WTC11 (cell line): Measurements from ENCODE around the gene LTB. TPM values are rescaled to one million over a fixed set of nuclear protein-coding genes. Genes with fewer than 3 reads are reported as not detected.

ENCODE experiments used
- ATAC-seq: fragments of 200-7000 bp; cut with Tn5 transposase; 2 replicates; pipeline ENCODE4 v1.10.0; 2021; ENCODE audit warnings: mild to moderate bottlenecking, moderate library complexity
- CTCF ChIA-PET: fragments of 300-600 bp; sonication (Branson Sonifier 250); formaldehyde crosslinking; loops from one replicate; lab custom pipeline; 2021; ENCODE audit warnings: antibody characterized with exemption; lab: Charles Lee
- POLR2A ChIA-PET: fragments of 350-600 bp; sonication (Branson Sonifier 250); formaldehyde crosslinking; loops from one replicate; lab custom pipeline; 2021; ENCODE audit warnings: antibody characterized with exemption; lab: Charles Lee
- DNase-seq: peaks from one replicate; pipeline ENCODE4 v3.0.0; 2021; ENCODE audit warnings: low spot score
- H3K27ac Mint-ChIP-seq: 2 replicates; pipeline ENCODE4 v1.8.0; 2021; ENCODE audit warnings: mixed read lengths
- H3K27me3 Mint-ChIP-seq: 2 replicates; pipeline ENCODE4 v1.8.0; 2021; ENCODE audit warnings: low read depth, mild to moderate bottlenecking, moderate library complexity, mixed read lengths
- H3K36me3 Mint-ChIP-seq: 2 replicates; pipeline ENCODE4 v1.8.0; 2021; ENCODE audit warnings: mixed read lengths
- H3K4me1 Mint-ChIP-seq: 2 replicates; pipeline ENCODE4 v1.8.0; 2022; ENCODE audit warnings: mixed read lengths
- H3K4me3 Mint-ChIP-seq: 2 replicates; pipeline ENCODE4 v1.8.0; 2021; ENCODE audit warnings: mild to moderate bottlenecking, moderate library complexity, mixed read lengths
- H3K9me3 Mint-ChIP-seq: 2 replicates; pipeline ENCODE4 v1.8.0; 2021; ENCODE audit warnings: mixed read lengths
- CREM ChIP-seq: sonication (generic); formaldehyde crosslinking; IDR thresholded peaks from 2 replicates; pipeline ENCODE4 v1.8.1; 2022; ENCODE audit warnings: mild to moderate bottlenecking, missing genetic modification reagents, moderate library complexity
- GABPB1 ChIP-seq: sonication (generic); formaldehyde crosslinking; IDR thresholded peaks from 2 replicates; pipeline ENCODE4 v1.8.1; 2023; ENCODE audit warnings: mild to moderate bottlenecking, missing genetic modification reagents
- MXD4 ChIP-seq: fragments of 250-450 bp; sonication (Bioruptor Pico); IDR thresholded peaks from 2 replicates; pipeline ENCODE4 v1.8.0; 2021; ENCODE audit warnings: mild to moderate bottlenecking, moderate library complexity, borderline replicate concordance
- MYBL2 ChIP-seq: sonication (generic); formaldehyde crosslinking; IDR thresholded peaks from 2 replicates; pipeline ENCODE4 v1.8.1; 2023; ENCODE audit warnings: mild to moderate bottlenecking, moderate library complexity, missing genetic modification reagents
- TEAD4 ChIP-seq: sonication (generic); formaldehyde crosslinking; IDR thresholded peaks from 2 replicates; pipeline ENCODE4 v1.8.0; 2022; ENCODE audit warnings: mild to moderate bottlenecking, missing genetic modification reagents
- ZNF121 ChIP-seq: sonication (generic); formaldehyde crosslinking; IDR thresholded peaks from 2 replicates; pipeline ENCODE4 v1.8.0; 2023; ENCODE audit warnings: missing genetic modification reagents
- ZNF138 ChIP-seq: sonication (generic); formaldehyde crosslinking; conservative IDR thresholded peaks from 2 replicates; pipeline ENCODE4 v1.8.1; 2022; ENCODE audit warnings: mild to moderate bottlenecking, moderate library complexity, missing genetic modification reagents
- ZNF232 ChIP-seq: sonication (generic); formaldehyde crosslinking; IDR thresholded peaks from 2 replicates; pipeline ENCODE4 v1.8.0; 2022; ENCODE audit warnings: mild to moderate bottlenecking, missing genetic modification reagents
- total RNA-seq: library from RNA; stranded (reverse); gene quantifications from 3 replicates; pipeline ENCODE4 v1.2.3, GENCODE V29; 2021
- TF ChIP-seq, protein P1 (sequence below): sonication (generic); formaldehyde crosslinking; IDR thresholded peaks from 2 replicates; pipeline ENCODE4 v1.8.0; 2022; ENCODE audit warnings: missing genetic modification reagents
- TF ChIP-seq, protein P2 (sequence below): sonication (generic); formaldehyde crosslinking; IDR thresholded peaks from 2 replicates; pipeline ENCODE4 v1.8.0; 2023; ENCODE audit warnings: missing genetic modification reagents
- TF ChIP-seq, protein P3 (sequence below): sonication (generic); formaldehyde crosslinking; IDR thresholded peaks from 2 replicates; pipeline ENCODE4 v1.8.0; 2023; ENCODE audit warnings: missing genetic modification reagents, mild to moderate bottlenecking, borderline replicate concordance
- TF ChIP-seq, protein P4 (sequence below): sonication (generic); formaldehyde crosslinking; IDR thresholded peaks from 2 replicates; pipeline ENCODE4 v1.8.1; 2023; ENCODE audit warnings: mild to moderate bottlenecking, missing genetic modification reagents, borderline replicate concordance
- TF ChIP-seq, protein P5 (sequence below): sonication (generic); formaldehyde crosslinking; IDR thresholded peaks from 2 replicates; pipeline ENCODE4 v1.8.1; 2023; ENCODE audit warnings: mild to moderate bottlenecking, moderate library complexity, missing genetic modification reagents
- TF ChIP-seq, protein P6 (sequence below): sonication (generic); formaldehyde crosslinking; IDR thresholded peaks from 2 replicates; pipeline ENCODE4 v1.8.1; 2023; ENCODE audit warnings: mild to moderate bottlenecking, missing genetic modification reagents
- TF ChIP-seq, protein P7 (sequence below): sonication (generic); formaldehyde crosslinking; IDR thresholded peaks from 2 replicates; pipeline ENCODE4 v1.8.1; 2023; ENCODE audit warnings: mild to moderate bottlenecking, missing genetic modification reagents
- TF ChIP-seq, protein P8 (sequence below): sonication (generic); formaldehyde crosslinking; IDR thresholded peaks from 2 replicates; pipeline ENCODE4 v1.8.0; 2022; ENCODE audit warnings: mild to moderate bottlenecking, missing genetic modification reagents

The LTB gene
- total RNA-seq, 1 experiment from 2014 or later: 1.3 TPM

DNA sequence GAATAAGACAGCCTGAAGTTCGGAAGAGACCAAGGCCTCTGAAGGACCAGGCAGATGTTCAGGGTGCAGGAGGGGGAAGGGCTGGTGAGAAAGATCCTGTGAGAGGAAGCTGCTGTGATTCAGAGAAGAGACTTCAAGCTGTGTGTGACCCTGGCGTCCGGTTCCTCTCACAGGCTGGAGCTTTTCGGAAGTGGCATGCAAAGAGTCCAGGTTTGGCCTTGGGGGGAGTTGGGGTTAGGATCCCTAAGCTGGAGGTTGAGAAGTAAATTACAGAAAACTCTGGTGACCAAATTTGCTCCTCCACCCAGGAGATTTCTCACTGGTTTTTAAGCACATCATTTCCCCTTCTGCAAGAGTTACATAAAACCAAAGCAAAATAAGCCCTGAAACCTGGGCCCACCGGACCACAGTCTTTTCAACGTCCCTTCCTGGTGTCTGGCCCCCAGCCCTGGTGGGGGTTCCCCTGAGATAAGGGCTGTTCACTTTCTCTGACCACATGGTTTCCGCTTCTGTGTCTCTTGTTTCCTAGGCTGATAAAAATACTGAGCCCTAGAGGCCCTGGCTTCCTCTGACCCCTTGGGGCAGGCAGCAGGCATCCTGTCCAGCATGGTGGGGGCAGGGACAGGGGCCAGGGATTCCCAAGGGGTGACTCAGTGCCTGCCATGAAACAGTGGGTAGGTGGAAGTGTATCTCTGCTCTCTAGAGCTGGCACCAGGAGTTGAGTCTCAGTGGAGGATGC, 22.1 kb downstream of the LTB start (continued):
- TF ChIP-seq, protein P1, sequence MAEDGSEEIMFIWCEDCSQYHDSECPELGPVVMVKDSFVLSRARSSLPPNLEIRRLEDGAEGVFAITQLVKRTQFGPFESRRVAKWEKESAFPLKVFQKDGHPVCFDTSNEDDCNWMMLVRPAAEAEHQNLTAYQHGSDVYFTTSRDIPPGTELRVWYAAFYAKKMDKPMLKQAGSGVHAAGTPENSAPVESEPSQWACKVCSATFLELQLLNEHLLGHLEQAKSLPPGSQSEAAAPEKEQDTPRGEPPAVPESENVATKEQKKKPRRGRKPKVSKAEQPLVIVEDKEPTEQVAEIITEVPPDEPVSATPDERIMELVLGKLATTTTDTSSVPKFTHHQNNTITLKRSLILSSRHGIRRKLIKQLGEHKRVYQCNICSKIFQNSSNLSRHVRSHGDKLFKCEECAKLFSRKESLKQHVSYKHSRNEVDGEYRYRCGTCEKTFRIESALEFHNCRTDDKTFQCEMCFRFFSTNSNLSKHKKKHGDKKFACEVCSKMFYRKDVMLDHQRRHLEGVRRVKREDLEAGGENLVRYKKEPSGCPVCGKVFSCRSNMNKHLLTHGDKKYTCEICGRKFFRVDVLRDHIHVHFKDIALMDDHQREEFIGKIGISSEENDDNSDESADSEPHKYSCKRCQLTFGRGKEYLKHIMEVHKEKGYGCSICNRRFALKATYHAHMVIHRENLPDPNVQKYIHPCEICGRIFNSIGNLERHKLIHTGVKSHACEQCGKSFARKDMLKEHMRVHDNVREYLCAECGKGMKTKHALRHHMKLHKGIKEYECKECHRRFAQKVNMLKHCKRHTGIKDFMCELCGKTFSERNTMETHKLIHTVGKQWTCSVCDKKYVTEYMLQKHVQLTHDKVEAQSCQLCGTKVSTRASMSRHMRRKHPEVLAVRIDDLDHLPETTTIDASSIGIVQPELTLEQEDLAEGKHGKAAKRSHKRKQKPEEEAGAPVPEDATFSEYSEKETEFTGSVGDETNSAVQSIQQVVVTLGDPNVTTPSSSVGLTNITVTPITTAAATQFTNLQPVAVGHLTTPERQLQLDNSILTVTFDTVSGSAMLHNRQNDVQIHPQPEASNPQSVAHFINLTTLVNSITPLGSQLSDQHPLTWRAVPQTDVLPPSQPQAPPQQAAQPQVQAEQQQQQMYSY (CRISPR knock-in tag): no peak
- TF ChIP-seq GABPB1 (no peak), MYBL2 (no peak)
- TF ChIP-seq, protein P2, sequence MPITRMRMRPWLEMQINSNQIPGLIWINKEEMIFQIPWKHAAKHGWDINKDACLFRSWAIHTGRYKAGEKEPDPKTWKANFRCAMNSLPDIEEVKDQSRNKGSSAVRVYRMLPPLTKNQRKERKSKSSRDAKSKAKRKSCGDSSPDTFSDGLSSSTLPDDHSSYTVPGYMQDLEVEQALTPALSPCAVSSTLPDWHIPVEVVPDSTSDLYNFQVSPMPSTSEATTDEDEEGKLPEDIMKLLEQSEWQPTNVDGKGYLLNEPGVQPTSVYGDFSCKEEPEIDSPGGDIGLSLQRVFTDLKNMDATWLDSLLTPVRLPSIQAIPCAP (CRISPR knock-in tag): no peak
- TF ChIP-seq, protein P3, sequence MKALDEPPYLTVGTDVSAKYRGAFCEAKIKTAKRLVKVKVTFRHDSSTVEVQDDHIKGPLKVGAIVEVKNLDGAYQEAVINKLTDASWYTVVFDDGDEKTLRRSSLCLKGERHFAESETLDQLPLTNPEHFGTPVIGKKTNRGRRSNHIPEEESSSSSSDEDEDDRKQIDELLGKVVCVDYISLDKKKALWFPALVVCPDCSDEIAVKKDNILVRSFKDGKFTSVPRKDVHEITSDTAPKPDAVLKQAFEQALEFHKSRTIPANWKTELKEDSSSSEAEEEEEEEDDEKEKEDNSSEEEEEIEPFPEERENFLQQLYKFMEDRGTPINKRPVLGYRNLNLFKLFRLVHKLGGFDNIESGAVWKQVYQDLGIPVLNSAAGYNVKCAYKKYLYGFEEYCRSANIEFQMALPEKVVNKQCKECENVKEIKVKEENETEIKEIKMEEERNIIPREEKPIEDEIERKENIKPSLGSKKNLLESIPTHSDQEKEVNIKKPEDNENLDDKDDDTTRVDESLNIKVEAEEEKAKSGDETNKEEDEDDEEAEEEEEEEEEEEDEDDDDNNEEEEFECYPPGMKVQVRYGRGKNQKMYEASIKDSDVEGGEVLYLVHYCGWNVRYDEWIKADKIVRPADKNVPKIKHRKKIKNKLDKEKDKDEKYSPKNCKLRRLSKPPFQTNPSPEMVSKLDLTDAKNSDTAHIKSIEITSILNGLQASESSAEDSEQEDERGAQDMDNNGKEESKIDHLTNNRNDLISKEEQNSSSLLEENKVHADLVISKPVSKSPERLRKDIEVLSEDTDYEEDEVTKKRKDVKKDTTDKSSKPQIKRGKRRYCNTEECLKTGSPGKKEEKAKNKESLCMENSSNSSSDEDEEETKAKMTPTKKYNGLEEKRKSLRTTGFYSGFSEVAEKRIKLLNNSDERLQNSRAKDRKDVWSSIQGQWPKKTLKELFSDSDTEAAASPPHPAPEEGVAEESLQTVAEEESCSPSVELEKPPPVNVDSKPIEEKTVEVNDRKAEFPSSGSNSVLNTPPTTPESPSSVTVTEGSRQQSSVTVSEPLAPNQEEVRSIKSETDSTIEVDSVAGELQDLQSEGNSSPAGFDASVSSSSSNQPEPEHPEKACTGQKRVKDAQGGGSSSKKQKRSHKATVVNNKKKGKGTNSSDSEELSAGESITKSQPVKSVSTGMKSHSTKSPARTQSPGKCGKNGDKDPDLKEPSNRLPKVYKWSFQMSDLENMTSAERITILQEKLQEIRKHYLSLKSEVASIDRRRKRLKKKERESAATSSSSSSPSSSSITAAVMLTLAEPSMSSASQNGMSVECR (CRISPR knock-in tag): no peak
- TF ChIP-seq, protein P4, sequence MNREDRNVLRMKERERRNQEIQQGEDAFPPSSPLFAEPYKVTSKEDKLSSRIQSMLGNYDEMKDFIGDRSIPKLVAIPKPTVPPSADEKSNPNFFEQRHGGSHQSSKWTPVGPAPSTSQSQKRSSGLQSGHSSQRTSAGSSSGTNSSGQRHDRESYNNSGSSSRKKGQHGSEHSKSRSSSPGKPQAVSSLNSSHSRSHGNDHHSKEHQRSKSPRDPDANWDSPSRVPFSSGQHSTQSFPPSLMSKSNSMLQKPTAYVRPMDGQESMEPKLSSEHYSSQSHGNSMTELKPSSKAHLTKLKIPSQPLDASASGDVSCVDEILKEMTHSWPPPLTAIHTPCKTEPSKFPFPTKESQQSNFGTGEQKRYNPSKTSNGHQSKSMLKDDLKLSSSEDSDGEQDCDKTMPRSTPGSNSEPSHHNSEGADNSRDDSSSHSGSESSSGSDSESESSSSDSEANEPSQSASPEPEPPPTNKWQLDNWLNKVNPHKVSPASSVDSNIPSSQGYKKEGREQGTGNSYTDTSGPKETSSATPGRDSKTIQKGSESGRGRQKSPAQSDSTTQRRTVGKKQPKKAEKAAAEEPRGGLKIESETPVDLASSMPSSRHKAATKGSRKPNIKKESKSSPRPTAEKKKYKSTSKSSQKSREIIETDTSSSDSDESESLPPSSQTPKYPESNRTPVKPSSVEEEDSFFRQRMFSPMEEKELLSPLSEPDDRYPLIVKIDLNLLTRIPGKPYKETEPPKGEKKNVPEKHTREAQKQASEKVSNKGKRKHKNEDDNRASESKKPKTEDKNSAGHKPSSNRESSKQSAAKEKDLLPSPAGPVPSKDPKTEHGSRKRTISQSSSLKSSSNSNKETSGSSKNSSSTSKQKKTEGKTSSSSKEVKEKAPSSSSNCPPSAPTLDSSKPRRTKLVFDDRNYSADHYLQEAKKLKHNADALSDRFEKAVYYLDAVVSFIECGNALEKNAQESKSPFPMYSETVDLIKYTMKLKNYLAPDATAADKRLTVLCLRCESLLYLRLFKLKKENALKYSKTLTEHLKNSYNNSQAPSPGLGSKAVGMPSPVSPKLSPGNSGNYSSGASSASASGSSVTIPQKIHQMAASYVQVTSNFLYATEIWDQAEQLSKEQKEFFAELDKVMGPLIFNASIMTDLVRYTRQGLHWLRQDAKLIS (CRISPR knock-in tag): no peak
- TF ChIP-seq, protein P5, sequence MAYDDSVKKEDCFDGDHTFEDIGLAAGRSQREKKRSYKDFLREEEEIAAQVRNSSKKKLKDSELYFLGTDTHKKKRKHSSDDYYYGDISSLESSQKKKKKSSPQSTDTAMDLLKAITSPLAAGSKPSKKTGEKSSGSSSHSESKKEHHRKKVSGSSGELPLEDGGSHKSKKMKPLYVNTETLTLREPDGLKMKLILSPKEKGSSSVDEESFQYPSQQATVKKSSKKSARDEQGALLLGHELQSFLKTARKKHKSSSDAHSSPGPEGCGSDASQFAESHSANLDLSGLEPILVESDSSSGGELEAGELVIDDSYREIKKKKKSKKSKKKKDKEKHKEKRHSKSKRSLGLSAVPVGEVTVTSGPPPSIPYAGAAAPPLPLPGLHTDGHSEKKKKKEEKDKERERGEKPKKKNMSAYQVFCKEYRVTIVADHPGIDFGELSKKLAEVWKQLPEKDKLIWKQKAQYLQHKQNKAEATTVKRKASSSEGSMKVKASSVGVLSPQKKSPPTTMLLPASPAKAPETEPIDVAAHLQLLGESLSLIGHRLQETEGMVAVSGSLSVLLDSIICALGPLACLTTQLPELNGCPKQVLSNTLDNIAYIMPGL (CRISPR knock-in tag): no peak

DNA sequence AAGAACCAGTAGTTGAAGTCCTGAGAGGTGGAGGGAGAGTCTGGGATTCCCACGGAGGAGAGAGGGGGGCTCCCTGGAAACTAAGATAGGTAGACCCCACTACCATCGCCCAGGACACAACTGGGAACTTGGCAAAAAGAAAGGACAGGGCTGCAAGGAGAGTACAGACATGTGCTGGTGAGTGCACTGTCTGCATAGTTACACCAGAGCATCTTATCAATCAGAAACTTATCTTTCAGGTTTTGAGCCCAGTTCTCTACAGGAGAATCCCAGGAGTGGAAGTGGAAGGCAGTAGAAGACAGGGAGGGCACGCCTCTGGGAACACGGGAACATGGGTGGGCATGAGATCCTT, 22.6 kb downstream of the LTB start:
- Mint-ChIP-seq H3K27me3 (no peaks in the 10 kb centered on the region; the same call in 1 of the 2 replicates), H3K36me3 (peaks cover 16% of the 10 kb centered on the region), H3K4me1 (peaks cover 9% of the 10 kb centered on the region), H3K9me3 (no peaks in the 10 kb centered on the region), H3K4me3 (no peak overlapping the region), H3K27ac (peak overlapping the region; percentile 37; the same call in 1 of the 2 replicates)
- ATAC-seq (no peak), DNase-seq (no peak)
- ChIA-PET POLR2A (interaction anchor here (1.6 kb wide), 1 partner anchor 18 kb away, joined by 4 read pairs; the partner anchor contains the start of gene DDX39B), CTCF (interaction anchor here (1.0 kb wide), 1 partner anchor 21 kb away, joined by 4 read pairs; no protein-coding TSS in a partner anchor)
- TF ChIP-seq ZNF121 (no peak), CREM (CRISPR knock-in tag) (no peak), ZNF138 (CRISPR knock-in tag) (no peak), MXD4 (no peak), TEAD4 (no peak), ZNF232 (CRISPR knock-in tag) (no peak)
- TF ChIP-seq, protein P6, sequence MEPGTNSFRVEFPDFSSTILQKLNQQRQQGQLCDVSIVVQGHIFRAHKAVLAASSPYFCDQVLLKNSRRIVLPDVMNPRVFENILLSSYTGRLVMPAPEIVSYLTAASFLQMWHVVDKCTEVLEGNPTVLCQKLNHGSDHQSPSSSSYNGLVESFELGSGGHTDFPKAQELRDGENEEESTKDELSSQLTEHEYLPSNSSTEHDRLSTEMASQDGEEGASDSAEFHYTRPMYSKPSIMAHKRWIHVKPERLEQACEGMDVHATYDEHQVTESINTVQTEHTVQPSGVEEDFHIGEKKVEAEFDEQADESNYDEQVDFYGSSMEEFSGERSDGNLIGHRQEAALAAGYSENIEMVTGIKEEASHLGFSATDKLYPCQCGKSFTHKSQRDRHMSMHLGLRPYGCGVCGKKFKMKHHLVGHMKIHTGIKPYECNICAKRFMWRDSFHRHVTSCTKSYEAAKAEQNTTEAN: no peak
- TF ChIP-seq, protein P7, sequence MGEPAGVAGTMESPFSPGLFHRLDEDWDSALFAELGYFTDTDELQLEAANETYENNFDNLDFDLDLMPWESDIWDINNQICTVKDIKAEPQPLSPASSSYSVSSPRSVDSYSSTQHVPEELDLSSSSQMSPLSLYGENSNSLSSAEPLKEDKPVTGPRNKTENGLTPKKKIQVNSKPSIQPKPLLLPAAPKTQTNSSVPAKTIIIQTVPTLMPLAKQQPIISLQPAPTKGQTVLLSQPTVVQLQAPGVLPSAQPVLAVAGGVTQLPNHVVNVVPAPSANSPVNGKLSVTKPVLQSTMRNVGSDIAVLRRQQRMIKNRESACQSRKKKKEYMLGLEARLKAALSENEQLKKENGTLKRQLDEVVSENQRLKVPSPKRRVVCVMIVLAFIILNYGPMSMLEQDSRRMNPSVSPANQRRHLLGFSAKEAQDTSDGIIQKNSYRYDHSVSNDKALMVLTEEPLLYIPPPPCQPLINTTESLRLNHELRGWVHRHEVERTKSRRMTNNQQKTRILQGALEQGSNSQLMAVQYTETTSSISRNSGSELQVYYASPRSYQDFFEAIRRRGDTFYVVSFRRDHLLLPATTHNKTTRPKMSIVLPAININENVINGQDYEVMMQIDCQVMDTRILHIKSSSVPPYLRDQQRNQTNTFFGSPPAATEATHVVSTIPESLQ (CRISPR knock-in tag): no peak
- TF ChIP-seq, protein P8, sequence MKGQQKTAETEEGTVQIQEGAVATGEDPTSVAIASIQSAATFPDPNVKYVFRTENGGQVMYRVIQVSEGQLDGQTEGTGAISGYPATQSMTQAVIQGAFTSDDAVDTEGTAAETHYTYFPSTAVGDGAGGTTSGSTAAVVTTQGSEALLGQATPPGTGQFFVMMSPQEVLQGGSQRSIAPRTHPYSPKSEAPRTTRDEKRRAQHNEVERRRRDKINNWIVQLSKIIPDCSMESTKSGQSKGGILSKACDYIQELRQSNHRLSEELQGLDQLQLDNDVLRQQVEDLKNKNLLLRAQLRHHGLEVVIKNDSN (CRISPR knock-in tag): no peak
